Upper lobe of left lung (tissue), 4 donors: ENCODE results near the gene RNF130.

Source experiments
- EP300 ChIP-seq, 4 donors: sonication (generic); formaldehyde crosslinking; IDR thresholded peaks; one replicate each; pipeline ENCODE4 v1.5.1; 2017; ENCODE audit warnings: antibody characterized with exemption in 4 of 4, control low read depth in 2 of 4
- POLR2A ChIP-seq, 4 donors: fragments of 450-650 bp; IDR thresholded peaks; one replicate each; pipeline ENCODE4 v1.5.1; 2016 to 2017; ENCODE audit warnings: antibody characterized with exemption in 4 of 4, mild to moderate bottlenecking in 2 of 4
- POLR2AphosphoS5 ChIP-seq, 2 donors: sonication (generic); formaldehyde crosslinking; IDR thresholded peaks; one replicate each; pipeline ENCODE4 v1.5.1; 2017; ENCODE audit warnings: antibody characterized with exemption in 2 of 2
- TF ChIP-seq, protein P1 (sequence below), 6 experiments: fragments of 450-650 bp in 4 of 6; fragments of 200-600 bp in 2 of 6; sonication (generic) in 2 of 6; IDR thresholded peaks; one replicate each; pipeline ENCODE4 v1.5.1; 2016 to 2019; ENCODE audit warnings: antibody characterized with exemption in 6 of 6

DNA sequence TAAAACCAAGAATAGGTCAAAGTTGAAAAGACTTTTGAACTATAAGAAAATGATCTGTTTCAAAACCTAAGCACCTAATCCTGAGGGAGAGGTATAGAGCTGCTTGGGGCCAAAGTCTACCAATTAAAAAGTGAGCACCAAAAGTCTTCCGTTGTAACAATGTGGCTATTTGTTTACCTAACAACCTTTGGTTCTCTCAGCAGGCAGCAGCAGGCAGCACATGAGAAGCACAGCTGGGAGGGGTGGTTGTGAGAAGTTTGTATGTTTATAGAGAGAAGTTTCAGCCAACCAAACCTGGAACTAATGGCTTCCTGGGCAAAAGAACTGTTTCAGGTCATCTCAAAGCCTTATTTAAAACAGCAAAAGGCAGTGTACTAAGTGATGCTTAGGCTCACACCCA, 104.1 kb downstream of the RNF130 start:
- TF ChIP-seq, protein P1, sequence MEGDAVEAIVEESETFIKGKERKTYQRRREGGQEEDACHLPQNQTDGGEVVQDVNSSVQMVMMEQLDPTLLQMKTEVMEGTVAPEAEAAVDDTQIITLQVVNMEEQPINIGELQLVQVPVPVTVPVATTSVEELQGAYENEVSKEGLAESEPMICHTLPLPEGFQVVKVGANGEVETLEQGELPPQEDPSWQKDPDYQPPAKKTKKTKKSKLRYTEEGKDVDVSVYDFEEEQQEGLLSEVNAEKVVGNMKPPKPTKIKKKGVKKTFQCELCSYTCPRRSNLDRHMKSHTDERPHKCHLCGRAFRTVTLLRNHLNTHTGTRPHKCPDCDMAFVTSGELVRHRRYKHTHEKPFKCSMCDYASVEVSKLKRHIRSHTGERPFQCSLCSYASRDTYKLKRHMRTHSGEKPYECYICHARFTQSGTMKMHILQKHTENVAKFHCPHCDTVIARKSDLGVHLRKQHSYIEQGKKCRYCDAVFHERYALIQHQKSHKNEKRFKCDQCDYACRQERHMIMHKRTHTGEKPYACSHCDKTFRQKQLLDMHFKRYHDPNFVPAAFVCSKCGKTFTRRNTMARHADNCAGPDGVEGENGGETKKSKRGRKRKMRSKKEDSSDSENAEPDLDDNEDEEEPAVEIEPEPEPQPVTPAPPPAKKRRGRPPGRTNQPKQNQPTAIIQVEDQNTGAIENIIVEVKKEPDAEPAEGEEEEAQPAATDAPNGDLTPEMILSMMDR (IDR thresholded peaks at IDR 0.05) = no peak
- TF ChIP-seq EP300 (IDR thresholded peaks at IDR 0.05) (no peak), POLR2AphosphoS5 (IDR thresholded peaks at IDR 0.05) (no peak), POLR2A (IDR thresholded peaks at IDR 0.05) (no peak)
